HG03196 (cell line): ENCODE results near the gene GBF1.
A peak's percentile ranks its signal among the peaks of the same experiment; 100 is the strongest.

Experiments
- ATAC-seq: cut with Tn5 transposase; IDR thresholded peaks from one replicate; pipeline ENCODE4 v1.9.1; 2021; ENCODE audit not compliant: unreplicated experiment

The GBF1 gene

DNA sequence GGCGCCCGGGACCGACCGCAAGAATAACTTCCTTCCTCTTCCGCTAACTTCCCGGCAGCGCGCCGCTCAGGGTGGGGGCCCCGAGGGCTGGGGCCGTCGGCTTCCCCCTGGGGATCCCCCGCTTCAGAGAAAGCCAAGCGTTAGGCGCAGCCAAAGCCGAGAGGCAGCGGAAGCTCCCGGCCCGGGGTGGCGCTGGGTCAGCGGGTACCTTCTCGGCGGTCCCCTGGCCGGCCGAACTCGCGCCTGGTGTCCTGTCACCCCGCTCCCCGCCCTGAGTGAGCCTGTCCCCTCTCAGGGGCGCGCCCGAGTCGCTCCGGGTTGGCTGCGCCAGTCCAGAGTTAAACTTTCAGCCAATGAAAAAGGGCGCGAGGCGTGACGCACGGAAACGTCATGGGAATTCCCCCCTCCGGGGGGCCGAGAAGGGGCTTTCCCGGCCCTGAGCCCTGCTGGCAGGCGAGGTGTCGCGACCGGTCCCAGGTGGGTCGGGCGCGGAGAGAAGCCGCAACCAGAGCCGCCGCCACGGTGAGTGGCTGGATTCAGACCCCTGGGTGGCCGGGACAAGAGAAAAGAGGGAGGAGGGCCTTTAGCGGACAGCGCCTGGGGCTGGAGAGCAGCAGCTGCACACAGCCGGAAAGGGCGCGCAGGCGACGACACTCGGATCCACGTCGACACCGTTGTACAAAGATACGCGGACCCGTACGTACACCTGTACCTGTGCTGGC, 148.9 kb downstream of the GBF1 start:
- ATAC-seq = peak; percentile 71

DNA sequence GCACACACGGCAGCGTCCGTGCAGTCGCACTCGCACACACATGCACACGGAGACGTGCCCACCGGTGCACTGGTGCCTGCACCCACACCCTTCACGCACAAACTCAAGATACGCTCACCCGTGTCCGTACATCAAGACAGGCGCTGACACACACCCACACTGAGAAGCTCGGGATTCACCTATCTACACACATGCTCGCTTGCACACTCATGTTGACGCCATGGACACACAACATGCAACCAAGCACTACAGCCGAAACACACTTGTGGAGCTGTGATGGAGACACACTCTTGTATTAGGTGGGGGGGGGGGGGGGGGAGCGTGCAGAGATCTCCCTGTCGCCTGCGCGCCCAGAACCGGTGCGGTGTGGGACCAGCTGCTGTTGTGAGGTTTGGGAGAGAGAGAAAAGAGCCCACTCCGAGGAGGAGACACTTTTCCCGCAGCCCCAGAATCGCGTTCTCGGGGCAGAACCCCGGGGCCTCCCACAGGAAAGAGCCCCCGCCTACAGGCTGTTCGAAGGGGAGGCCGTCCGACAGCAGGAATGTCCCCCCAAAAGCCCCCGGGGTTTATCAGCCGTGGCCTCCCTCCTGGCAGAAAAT, 149.6 kb downstream of the GBF1 start:
- ATAC-seq = peak; percentile 2

DNA sequence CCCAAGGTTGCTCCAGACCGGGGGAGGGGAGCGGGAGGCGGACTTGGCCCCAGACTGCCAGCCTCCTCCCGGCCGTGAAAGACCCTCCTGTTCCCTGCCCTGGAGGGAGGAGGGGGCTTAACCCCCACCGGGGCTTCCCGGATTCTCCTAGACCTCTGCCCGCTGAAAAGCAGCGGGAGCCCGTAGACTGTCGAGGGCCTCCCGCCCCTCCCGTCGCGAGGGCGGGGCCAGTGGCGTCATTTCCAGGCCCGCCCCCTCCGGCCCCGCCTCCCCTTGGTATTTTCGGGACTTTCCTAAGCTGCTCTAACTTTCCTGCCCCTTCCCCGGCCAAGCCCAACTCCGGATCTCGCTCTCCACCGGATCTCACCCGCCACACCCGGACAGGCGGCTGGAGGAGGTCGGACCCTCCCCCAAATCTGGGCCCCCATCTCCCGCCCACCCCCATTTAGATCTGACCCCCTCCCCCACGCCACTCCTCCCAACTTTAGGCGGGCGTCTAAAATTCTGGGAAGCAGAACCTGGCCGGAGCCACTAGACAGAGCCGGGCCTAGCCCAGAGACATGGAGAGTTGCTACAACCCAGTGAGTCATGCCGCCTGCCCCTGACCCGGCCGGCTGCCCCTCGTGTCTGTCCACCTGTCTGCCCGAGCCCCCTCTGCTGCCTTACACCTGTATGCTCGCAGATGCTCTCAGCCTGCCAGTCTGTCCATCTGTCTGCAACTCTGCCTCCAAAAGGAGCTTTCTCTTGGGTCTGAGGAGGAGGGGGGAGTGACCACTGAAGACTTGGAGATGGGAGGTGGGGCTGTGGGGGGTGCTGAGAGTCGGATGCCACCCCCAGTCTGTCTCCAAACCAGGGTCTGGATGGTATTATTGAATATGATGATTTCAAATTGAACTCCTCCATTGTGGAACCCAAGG, 150.3 kb downstream of the GBF1 start, which contains the start of gene NFKB2:
Gene NFKB2, plus strand, starts transcription at position 306 of the 917 bp plus-strand sequence. Its CDS starts 255 bp downstream, at position 561.
- peak; percentile 39 for ATAC-seq

DNA sequence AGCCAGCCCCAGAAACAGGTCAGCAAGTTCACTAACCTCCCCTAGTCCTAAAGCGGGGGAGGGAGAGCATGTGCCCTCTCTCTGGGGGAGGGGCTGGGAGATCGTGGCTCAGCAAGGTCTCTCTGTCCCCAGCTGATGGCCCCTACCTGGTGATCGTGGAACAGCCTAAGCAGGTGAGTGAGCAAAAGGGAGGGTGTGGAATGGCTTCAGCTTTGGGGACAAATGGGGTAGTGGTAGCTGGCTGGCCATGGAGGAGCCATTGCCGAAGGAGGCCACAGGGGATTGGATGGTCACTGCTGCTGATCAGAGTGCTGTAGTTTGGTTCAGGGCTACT, 151.0 kb downstream of the GBF1 start:
- no peak for ATAC-seq

DNA sequence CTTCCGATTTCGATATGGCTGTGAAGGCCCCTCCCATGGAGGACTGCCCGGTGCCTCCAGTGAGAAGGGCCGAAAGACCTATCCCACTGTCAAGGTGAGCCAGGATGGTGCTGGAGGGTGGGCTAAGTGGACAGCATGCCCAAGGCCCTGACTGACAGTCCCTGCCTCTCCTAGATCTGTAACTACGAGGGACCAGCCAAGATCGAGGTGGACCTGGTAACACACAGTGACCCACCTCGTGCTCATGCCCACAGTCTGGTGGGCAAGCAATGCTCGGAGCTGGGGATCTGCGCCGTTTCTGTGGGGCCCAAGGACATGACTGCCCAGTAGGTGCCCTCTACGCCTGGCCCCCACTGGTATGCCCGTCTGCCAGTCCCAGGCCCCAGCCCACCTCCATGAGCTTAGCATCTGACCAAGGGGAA, 151.4 kb downstream of the GBF1 start:
- ATAC-seq = no peak

DNA sequence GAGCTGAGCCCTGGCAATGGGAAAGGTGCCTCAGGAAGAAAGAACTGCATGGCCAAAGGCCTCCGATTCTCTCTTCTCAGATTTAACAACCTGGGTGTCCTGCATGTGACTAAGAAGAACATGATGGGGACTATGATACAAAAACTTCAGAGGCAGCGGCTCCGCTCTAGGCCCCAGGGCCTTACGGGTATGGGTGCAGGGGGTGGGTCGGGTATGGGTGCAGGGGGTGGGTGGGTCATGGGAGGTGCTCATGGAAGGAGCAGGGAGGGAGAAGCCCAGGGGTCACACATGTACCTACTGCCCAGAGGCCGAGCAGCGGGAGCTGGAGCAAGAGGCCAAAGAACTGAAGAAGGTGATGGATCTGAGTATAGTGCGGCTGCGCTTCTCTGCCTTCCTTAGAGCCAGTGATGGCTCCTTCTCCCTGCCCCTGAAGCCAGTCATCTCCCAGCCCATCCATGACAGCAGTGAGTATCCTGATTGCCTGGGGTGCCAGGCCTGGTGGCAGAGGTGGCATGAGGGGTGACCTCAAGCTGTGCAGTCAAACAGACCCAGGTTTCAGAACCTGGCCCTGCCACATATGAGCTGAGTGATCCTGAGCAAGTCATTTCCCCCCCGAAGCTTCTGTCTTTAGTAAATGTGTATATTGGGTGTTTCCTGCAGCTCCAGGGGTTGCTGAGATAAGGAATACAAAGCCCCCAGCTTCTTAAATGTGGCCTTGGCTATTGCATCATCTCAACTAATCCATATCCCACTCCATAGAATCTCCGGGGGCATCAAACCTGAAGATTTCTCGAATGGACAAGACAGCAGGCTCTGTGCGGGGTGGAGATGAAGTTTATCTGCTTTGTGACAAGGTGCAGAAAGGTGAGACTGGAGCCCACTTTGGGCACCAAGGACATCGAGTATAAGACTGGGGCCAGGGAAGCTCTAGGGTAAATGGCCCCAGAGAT, 152.2 kb downstream of the GBF1 start:
- ATAC-seq = no peak

DNA sequence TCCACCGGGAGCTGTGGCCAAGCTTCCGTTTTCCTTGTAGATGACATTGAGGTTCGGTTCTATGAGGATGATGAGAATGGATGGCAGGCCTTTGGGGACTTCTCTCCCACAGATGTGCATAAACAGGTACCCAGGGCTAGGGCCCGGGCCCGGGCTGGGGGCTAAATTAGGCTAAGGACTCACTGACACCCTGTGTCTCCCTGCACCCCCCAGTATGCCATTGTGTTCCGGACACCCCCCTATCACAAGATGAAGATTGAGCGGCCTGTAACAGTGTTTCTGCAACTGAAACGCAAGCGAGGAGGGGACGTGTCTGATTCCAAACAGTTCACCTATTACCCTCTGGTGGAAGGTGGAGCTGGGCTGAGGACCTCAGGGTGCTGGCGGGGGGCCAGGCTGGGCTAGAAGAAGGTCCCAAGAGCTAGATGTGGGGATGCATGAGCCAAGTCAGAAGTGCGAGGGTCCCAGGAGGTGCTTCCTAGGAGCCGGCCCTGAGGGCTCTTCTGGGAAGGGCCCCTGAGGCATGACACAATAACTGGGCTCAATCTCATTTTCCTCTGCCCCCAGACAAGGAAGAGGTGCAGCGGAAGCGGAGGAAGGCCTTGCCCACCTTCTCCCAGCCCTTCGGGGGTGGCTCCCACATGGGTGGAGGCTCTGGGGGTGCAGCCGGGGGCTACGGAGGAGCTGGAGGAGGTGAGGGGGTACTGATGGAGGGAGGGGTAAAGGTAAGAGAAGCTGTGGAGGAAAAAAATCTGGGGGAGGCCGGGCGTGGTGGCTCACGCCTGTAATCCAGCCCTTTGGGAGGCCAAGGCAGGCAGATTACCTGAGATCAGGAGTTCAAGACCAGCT, 153.1 kb downstream of the GBF1 start:
- ATAC-seq = no peak

DNA sequence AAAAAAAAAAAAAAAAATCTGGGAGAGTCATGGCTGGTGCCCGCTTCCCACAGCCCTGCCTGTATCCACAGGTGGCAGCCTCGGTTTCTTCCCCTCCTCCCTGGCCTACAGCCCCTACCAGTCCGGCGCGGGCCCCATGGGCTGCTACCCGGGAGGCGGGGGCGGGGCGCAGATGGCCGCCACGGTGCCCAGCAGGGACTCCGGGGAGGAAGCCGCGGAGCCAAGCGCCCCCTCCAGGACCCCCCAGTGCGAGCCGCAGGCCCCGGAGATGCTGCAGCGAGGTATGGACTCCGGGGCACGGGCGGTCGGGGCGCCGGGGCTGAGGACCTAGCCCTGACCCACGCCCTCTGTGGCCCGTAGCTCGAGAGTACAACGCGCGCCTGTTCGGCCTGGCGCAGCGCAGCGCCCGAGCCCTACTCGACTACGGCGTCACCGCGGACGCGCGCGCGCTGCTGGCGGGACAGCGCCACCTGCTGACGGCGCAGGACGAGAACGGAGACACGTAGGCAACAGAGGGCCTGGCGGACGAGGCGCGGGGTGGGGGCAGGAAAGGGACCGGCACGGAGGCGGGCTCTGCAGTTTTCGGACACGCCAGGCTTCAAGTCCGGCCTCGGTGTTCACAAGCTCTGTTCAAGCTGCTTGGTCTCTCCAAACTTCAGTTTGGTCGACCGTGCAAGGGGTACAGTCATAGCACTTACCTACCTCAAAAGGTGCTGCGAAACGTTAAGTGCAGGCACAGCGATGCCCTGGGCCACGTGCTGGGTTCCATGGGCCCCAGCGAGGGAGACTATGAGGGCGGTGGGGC, 154.1 kb downstream of the GBF1 start:
- ATAC-seq = peak; percentile 31

DNA sequence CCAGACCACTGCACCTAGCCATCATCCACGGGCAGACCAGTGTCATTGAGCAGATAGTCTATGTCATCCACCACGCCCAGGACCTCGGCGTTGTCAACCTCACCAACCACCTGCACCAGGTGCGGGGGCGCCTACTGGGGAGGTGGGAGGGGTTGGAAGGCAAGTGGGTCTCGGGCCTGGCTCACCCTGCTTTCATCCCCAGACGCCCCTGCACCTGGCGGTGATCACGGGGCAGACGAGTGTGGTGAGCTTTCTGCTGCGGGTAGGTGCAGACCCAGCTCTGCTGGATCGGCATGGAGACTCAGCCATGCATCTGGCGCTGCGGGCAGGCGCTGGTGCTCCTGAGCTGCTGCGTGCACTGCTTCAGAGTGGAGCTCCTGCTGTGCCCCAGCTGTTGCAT, 154.7 kb downstream of the GBF1 start:
- no peak for ATAC-seq

DNA sequence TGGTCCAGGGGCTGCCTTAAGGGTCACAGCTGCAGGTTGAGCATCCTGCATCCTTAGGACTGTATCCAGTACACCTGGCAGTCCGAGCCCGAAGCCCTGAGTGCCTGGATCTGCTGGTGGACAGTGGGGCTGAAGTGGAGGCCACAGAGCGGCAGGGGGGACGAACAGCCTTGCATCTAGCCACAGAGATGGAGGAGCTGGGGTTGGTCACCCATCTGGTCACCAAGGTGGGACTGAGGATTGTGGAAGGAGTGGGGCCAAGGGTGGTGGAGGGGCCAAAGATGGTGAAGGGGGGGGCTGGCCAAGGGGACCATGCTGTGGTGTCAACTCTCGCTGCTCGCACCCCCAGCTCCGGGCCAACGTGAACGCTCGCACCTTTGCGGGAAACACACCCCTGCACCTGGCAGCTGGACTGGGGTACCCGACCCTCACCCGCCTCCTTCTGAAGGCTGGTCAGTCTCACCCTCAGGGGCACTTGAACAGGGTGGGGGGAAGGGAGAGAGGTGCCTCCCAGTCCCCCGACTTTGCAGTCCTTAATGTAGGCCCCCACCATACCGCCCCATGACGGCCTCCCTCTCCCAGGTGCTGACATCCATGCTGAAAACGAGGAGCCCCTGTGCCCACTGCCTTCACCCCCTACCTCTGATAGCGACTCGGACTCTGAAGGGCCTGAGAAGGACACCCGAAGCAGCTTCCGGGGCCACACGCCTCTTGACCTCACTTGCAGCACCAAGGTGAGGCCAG, 155.4 kb downstream of the GBF1 start:
- ATAC-seq = no peak

DNA sequence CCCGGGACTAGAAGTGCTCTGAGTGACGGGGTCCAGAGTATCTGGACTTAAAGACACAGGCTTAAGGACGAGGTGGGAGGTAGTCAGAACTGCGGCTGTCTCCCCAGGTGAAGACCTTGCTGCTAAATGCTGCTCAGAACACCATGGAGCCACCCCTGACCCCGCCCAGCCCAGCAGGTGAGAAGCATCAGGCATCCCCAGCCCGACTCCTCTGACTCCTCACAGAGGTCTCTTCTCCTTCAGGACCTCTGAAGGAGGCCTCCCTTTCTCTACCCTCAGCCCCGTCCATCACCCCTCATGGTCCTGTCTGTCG, 156.0 kb downstream of the GBF1 start:
- no peak for ATAC-seq

DNA sequence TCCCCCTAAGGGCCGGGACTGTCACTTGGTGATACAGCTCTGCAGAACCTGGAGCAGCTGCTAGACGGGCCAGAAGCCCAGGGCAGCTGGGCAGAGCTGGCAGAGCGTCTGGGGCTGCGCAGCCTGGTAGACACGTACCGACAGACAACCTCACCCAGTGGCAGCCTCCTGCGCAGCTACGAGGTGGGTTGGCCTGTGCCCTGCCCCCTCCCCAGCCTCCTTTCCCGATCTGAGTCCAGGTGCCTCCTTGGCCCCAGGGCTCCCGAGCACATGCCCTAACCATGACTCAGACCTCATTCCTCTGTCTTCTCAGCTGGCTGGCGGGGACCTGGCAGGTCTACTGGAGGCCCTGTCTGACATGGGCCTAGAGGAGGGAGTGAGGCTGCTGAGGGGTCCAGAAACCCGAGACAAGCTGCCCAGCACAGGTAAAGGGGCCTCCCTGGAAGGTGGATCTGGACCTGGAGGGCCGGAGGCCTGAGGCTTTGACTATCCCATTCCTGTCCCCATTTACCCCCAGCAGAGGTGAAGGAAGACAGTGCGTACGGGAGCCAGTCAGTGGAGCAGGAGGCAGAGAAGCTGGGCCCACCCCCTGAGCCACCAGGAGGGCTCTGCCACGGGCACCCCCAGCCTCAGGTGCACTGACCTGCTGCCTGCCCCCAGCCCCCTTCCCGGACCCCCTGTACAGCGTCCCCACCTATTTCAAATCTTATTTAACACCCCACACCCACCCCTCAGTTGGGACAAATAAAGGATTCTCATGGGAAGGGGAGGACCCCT, 156.6 kb downstream of the GBF1 start:
- ATAC-seq = no peak

DNA sequence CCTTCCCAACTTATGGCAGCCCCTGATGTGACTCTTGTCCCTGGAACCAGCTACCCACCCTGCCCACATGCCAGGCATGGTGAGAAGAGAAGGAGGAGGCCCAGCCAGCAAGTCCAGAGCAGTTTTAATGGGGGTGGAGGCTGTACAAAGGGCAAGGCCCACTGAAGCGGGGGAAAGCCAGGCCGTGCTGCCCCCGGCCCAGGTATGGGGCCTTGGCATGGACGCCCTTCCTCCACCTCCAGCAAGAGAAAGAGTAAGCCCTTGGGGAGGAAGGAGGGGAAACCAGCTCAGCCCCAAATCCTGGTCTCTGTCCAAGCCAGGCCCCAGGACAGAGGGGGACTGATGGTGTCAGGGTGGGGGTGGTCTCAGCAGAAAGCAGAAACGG, 157.2 kb downstream of the GBF1 start:
- no peak for ATAC-seq

DNA sequence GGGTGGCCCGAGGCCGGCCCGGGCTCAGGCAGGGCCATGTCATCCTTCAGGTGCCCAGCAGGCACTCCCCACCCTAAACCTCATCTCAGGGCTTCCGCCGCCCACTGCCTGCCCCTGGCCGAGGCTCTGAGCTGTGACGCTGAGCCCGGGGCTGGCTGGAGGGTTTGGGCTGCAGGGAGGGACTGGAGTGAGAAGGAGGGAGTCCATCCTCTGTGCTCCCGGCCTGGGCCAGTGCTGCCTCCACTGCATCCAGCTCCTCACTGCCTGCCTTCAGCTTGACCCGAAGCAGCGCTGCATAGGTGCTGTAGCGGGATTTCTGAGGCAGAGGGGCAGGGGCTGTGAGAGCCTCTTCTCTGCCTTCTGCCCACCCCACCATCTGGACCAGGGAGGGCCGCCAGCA, 157.8 kb downstream of the GBF1 start:
- ATAC-seq = no peak

DNA sequence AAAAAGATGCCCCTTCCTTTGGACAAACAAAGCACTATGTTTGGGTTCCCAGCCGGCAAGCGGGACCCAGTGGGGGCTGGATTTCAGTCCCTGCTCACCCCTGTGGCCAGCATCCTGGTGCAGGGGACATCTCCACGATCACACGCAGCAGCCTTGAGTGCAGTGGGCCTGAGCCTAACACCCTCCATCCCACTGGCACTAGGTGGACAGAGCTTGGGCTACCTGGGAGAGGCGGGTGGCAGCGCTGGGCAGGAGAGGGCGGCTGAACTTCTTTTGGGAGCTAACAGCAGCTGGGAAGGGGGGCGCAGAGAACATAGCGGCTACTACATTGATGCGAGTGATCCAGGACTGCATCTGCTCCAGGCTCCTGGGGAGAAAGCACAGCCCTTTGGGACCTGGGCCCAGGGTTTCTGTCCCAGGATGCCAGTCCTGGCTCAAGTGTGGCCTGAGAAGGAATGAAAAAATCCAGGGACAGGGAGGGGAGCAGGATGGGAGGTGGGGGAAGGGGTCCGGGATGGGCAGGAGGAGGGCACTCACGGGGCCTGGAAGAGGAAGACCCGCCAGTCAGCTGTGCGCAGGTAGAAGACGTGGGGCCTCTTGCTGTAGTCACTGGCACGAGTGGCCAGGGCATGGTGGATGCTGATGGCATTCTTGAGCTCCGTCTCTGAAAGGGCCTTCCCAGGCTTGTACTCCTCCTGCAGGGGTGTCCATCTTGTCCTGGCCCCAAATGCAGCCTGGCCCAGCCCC, 159.2 kb downstream of the GBF1 start:
- ATAC-seq = no peak

DNA sequence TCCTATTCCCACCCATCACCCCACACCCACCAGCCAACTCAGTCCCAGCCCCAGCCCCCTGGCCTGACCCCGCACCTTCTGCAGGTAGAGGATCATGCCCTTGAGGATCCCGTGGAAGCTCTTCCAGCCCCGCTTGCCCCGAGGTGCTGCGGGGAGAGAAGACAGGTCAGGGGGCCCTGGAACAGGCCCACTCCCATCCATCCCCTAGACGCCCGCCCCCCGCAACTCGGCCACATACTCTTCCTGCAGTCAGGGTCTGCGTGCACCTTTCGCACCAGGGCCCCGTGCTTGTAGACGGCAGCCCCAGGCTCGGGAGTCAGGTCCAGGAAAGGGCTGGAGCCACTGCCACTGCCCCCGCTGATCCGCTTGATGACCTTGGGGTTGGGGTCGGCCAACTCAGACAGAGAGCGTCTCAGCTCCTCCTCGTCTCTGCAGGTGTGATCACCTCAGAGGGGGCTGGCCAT, 159.8 kb downstream of the GBF1 start:
- ATAC-seq = no peak

DNA sequence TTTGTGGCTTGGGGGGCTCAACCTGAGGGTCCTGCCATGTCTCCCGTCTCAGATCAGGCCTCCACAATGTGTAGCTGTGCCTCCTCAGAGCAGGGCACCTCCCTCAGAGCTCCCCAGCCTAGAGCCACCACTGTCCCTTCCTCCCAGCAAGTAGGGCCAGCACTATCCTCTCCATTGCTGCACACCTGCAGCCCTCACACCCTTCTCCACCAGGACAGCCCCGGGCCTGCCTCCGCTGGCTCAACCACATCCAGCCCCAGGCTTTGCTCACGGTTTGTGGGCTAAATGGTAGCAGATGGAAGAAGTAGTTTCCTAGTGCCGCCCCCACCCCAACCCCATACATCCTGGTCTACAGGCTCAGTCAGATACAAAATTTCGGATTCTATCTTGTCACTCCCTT, 160.3 kb downstream of the GBF1 start:
- no peak for ATAC-seq
